HL-60 (cell line): ENCODE data around the gene CDC20.

ENCODE experiments used
- CTCF ChIP-seq: IDR thresholded peaks from one replicate; pipeline ENCODE4 v1.5.1; 2011; ENCODE audit warnings: low read length, control low read depth, inconsistent platforms; ENCODE audit not compliant: insufficient read depth
- GABPA ChIP-seq: IDR thresholded peaks from 2 replicates; pipeline ENCODE4 v1.6.1; 2012; ENCODE audit warnings: low read depth
- POLR2AphosphoS5 ChIP-seq: IDR thresholded peaks from 2 replicates; pipeline ENCODE4 v1.6.1; 2012; ENCODE audit warnings: low read depth
- REST ChIP-seq: IDR thresholded peaks from 2 replicates; pipeline ENCODE4 v1.6.1; 2012; ENCODE audit warnings: low read depth; ENCODE audit not compliant: insufficient replicate concordance
- SPI1 ChIP-seq: IDR thresholded peaks from 2 replicates; pipeline ENCODE4 v1.6.1; 2012; ENCODE audit warnings: low read depth, mild to moderate bottlenecking, borderline replicate concordance

GRCh38 chr1:43386676-43387075, 27.9 kb downstream of the CDC20 start:
- TF ChIP-seq CTCF (no peak), REST (no peak), POLR2AphosphoS5 (no peak), GABPA (no peak), SPI1 (no peak)
